Measurements from ENCODE around the gene ARPC3.
"Not testable (repeated sequence)": the region's sequence is repeated elsewhere in the genome, so short reads cannot be mapped to it uniquely, and the experiment has no call there.

The ARPC3 gene

GRCh38 chr12:110449799-110450497 lies at the start of gene ARPC3:
Gene ARPC3, minus strand, starts transcription at chr12:110450337. Its CDS starts 77 bp downstream, at chr12:110450260.
- peak; percentile 95 for DNase-seq

- DNase-seq = no peak
Measured at GRCh38 chr12:110498984-110499706, 49.0 kb upstream of the ARPC3 start.

- DNase-seq = no peak
Measured at GRCh38 chr12:110475426-110475825, 25.3 kb upstream of the ARPC3 start.

- peak; percentile 97 for DNase-seq
Measured at GRCh38 chr12:110468214-110469048, 18.3 kb upstream of the ARPC3 start, which contains the start of the genes FAM216A and GPN3. Gene FAM216A, plus strand, starts transcription at chr12:110468845. Its CDS starts 31 bp downstream, at chr12:110468876. Gene GPN3, minus strand, starts transcription at chr12:110468257. Its CDS starts 54 bp downstream, at chr12:110468203.

- no peak for DNase-seq
Measured at GRCh38 chr12:110467847-110468213, 17.7 kb upstream of the ARPC3 start.

GRCh38 chr12:110466791-110467190 lies 16.7 kb upstream of the ARPC3 start:
- no peak for DNase-seq

GRCh38 chr12:110465765-110466164 lies 15.6 kb upstream of the ARPC3 start:
- DNase-seq = not testable (repeated sequence)

GRCh38 chr12:110465024-110465423 lies 14.9 kb upstream of the ARPC3 start:
- no peak for DNase-seq

GRCh38 chr12:110461189-110461588 lies 11.1 kb upstream of the ARPC3 start:
- DNase-seq = not testable (repeated sequence)

GRCh38 chr12:110458756-110459155 lies 8.6 kb upstream of the ARPC3 start:
- no peak for DNase-seq

GRCh38 chr12:110453569-110454296 lies 3.6 kb upstream of the ARPC3 start:
- DNase-seq = no peak

GRCh38 chr12:110451263-110451662 lies 1.1 kb upstream of the ARPC3 start:
- no peak for DNase-seq

- no peak for DNase-seq
Measured at GRCh38 chr12:110444455-110444854, 5.7 kb downstream of the ARPC3 start.

- no peak for DNase-seq
Measured at GRCh38 chr12:110436231-110436630, 13.9 kb downstream of the ARPC3 start.

- no peak for DNase-seq
Measured at GRCh38 chr12:110431957-110432587, 18.1 kb downstream of the ARPC3 start.

GRCh38 chr12:110429676-110430075 lies 20.5 kb downstream of the ARPC3 start:
- not testable (repeated sequence) for DNase-seq

GRCh38 chr12:110426406-110426805 lies 23.7 kb downstream of the ARPC3 start:
- DNase-seq = no peak

- no peak for DNase-seq
Measured at GRCh38 chr12:110424237-110424636, 25.9 kb downstream of the ARPC3 start.

GRCh38 chr12:110421701-110422100 lies 28.4 kb downstream of the ARPC3 start:
- DNase-seq = no peak

- no peak for DNase-seq
Measured at GRCh38 chr12:110421159-110421661, 28.9 kb downstream of the ARPC3 start.

- DNase-seq = not testable (repeated sequence)
Measured at GRCh38 chr12:110420644-110421043, 29.5 kb downstream of the ARPC3 start.

- DNase-seq = not testable (repeated sequence)
Measured at GRCh38 chr12:110417113-110417512, 33.0 kb downstream of the ARPC3 start.

Measured in CD4-positive, alpha-beta T cell treated with Interleukin-10 for 1 hour (primary cell).